Kasumi-1 (cell line): ENCODE measurements around the gene ATF4.
A peak's percentile ranks its signal among the peaks of the same experiment; 100 is the strongest.

Experiments
- DNase-seq, 2 experiments: peaks; one replicate each; lab custom pipeline; 2025; lab: John Stamatoyannopoulos, UW

ATF4 gene

GRCh38 chr22:39520226-39521105 lies at the start of gene ATF4:
Gene ATF4, plus strand, starts transcription at chr22:39520562. Its CDS starts 884 bp downstream, at chr22:39521446.
- peak in 1 of 2 experiments; percentile 92 for DNase-seq

GRCh38 chr22:39471381-39472141 lies 48.8 kb upstream of the ATF4 start:
- peak in 1 of 2 experiments; percentile 4 for DNase-seq

DNA sequence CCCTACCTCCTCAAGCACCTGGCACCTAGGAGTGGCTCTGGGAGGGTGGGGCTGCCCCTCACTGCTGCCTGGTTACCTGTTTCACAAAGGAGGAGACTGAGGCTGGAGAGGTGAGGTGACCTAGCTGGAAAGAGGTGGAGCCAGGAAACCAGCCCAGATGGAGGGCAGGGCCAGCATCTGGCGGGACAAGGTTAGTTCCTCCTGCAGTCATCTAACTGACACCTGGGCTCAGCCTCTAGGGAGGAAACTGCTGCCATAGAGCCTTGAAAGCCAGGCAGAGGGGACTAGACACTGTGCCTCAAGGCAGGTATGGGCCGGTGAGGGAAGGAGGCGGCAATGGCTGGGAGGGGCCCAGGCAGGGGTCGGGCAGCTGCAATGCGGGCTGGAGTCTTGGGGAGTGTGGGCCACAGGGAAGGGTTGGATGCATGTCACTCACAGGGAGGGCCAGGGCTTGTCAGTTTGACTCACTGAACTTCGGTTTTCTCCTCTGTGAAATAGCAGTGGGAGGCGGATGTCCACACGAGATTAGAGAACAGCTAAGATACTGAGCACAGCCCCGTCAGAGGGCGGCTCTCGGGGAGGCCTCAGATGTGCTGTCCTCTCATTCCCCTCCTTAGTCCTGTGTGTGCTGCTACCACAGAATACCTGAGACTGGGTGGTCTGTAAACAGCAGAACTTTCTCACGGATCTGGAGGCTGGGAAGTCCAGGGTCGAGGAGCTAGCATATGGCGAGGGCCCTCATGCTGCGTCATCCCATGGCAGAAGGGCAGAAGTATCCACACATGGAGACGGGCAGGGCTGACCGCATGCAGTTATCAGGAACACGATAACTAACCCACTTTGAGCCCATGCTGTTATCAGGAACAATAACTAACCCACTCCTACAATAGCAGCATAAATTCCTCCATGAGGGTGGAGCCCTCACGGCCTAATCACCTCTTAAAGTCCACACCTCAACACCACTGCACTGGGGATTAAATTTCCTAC lies 47.5 kb upstream of the ATF4 start:
- no peak for DNase-seq

GRCh38 chr22:39473851-39474250 lies 46.5 kb upstream of the ATF4 start:
- DNase-seq, result no peak

GRCh38 chr22:39474351-39475111 lies 45.8 kb upstream of the ATF4 start:
- DNase-seq, result no peak

DNA sequence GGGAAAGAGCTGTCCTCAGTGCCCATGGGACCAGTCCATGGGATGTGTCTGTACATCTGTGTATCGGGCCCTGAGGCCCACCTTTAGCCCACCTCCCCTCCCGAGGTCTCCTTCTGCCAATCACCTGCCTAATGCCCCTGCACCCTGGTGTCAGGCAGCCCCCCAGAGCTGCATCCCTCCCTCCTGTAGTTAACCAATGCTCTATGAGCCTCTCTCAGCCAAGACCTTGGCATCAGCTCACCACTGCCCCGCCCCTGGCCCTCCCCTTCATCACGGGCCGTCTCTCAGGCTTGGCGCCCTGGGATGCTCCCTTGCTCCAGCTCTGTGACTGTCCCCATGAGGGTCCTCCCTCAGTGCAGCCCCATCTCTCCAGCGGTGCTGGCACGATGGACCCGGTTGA lies 45.0 kb upstream of the ATF4 start:
- DNase-seq, result no peak

- no peak for DNase-seq
Observed at GRCh38 chr22:39475902-39476301, 44.5 kb upstream of the ATF4 start.

DNA sequence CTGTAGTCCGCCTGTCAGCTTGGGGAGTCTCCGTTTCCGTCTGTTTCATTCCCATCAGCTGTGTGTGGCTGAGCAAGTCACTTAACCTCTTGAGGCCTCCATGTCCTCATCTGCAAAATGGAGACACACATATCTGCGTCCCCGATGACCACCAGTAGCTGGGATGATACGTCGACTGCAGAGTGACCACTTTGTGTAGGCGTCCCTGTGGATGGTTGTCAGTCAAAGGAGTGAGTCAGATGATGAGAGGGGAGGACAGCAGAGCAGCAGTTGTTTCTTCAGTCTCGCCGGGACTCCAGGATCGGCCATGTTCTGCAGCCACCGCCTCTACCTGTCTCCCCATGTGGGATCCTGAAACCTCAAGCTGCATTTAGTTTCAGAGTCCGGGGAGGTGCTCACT lies 43.7 kb upstream of the ATF4 start:
- DNase-seq, result no peak

DNA sequence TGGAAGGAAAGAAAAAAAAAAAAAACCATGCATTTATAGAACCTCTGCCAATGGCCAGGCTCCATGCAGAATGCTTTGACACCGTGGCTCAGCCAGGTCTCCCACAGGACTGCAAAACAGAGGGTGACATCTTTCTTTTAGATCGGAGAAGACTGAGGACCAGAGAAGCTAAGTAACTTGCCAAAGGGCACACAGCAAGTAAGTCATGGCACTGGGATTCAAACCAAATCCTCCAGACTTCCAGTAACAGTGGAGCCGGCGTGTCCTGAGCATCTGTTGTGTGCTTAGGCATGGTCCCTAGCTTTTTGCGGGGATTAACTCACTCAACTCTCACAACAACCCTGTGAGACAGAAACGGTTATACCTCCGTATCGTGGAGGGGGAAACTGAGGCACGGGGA lies 42.8 kb upstream of the ATF4 start:
- DNase-seq, result no peak

DNA sequence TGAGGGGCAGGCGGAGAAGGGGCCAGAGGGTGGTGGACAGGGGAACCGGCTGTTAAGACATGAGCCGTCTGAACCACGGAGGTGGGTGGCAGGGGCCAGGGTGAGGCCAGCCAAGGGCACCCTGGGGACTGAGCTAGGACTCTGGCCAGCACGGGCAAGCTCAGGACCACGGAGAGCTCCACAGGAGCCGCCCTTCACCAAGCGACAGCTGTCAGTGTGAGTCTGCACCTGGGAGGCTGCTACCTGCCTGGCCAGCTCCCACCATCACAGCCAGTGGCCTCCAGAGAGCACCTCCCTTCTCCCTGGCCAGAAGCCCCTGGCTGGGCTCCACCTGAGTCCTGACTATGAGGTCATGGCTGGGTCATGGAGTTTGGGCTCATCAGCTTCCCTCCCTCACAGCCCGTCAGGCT lies 41.9 kb upstream of the ATF4 start:
- DNase-seq, result no peak

- no peak for DNase-seq
Observed at GRCh38 chr22:39479254-39479653, 41.1 kb upstream of the ATF4 start.

GRCh38 chr22:39480557-39480956 lies 39.8 kb upstream of the ATF4 start:
- no peak for DNase-seq

DNA sequence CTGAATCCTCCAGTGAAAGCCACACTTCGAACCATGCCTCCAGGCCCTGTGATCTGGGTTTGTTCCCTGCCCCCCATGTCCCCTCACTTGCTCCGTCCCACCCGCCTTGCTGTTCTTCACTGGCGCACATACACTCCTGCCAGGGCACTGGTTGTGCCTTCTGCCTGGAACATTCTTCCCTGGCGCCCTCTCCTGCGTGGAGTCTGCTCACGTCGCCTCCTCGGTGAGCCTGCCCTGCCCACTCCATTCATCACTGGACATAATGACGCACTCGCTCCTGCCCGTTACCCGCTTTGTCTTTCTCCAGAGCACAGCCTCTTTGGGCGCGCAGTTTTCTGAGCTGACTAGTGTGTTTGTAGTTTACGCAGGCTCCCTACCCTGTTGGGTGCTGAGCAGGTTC lies 39.3 kb upstream of the ATF4 start:
- DNase-seq, result no peak

DNA sequence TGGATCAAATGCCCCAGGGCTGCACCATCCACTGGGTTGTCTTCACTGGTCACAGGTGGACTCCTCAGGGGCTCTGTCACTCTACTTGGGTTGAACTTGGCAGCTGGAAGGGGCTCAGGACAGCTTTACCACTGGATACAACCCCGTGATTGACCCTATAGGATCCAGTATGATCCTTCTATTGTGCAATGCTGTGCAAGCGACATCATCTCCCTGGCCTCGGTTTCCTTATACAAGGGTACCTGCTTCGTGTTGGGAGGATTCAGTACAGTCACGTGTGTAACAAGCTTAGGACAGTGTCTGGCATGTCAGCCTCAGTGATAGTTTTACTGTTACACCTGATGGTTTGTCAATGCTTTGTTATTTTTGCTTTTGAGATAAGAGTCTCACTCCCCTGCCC lies 38.8 kb upstream of the ATF4 start:
- DNase-seq, result no peak

- no peak for DNase-seq
Observed at GRCh38 chr22:39482768-39483167, 37.6 kb upstream of the ATF4 start.

GRCh38 chr22:39486951-39487825 lies 33.2 kb upstream of the ATF4 start:
- no peak for DNase-seq

DNA sequence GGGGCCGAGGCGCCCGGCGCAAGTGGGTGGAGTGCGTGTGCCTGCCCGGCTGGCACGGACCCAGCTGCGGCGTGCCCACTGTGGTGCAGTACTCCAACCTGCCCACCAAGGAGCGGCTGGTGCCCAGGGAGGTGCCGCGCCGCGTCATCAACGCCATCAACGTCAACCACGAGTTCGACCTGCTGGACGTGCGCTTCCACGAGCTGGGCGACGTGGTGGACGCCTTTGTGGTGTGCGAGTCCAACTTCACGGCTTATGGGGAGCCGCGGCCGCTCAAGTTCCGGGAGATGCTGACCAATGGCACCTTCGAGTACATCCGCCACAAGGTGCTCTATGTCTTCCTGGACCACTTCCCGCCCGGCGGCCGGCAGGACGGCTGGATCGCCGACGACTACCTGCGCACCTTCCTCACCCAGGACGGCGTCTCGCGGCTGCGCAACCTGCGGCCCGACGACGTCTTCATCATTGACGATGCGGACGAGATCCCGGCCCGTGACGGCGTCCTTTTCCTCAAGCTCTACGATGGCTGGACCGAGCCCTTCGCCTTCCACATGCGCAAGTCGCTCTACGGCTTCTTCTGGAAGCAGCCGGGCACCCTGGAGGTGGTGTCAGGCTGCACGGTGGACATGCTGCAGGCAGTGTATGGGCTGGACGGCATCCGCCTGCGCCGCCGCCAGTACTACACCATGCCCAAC lies 32.4 kb upstream of the ATF4 start:
- DNase-seq, result no peak

- DNase-seq, result no peak
Observed at GRCh38 chr22:39488563-39489083, 31.7 kb upstream of the ATF4 start.
